B cell (primary cell): Measurements from ENCODE around the gene AHCTF1.

Experiments
- CTCF ChIP-seq: fragments of 200-600 bp; IDR thresholded peaks from one replicate; pipeline ENCODE4 v1.8.0; 2022; ENCODE audit warnings: antibody characterized with exemption, mild to moderate bottlenecking
- EZH2 ChIP-seq: IDR thresholded peaks from 2 replicates; pipeline ENCODE4 v1.6.1; 2012; ENCODE audit warnings: borderline replicate concordance, low read depth, mild to moderate bottlenecking, moderate library complexity, low read length; ENCODE audit not compliant: insufficient read depth, poor library complexity, severe bottlenecking

GRCh38 chr1:246978281-246978680 lies 46.5 kb upstream of the AHCTF1 start:
- no peak for TF ChIP-seq CTCF
- TF ChIP-seq EZH2, result no peak
